HepG2 (cell line): ENCODE data around the gene CTSS. TPM values are rescaled to one million over a fixed set of nuclear protein-coding genes. Genes with fewer than 3 reads are reported as not detected.

Experiments
- HNRNPK ChIP-seq: fragments of 200-400 bp; formaldehyde crosslinking; IDR thresholded peaks from 2 replicates; pipeline ENCODE4 v1.6.1; 2018; ENCODE audit warnings: low read length, low read depth, moderate library complexity, mild to moderate bottlenecking; ENCODE audit not compliant: poor library complexity, severe bottlenecking
- IRF1 ChIP-seq: sonication (generic); formaldehyde crosslinking; IDR thresholded peaks from 2 replicates; pipeline ENCODE4 v1.4.0; 2020; ENCODE audit warnings: low read depth, mild to moderate bottlenecking, missing genetic modification reagents
- IRF2 ChIP-seq: IDR thresholded peaks from 2 replicates; pipeline ENCODE4 v1.6.1; 2018; ENCODE audit warnings: missing genetic modification reagents, missing compliant biosample characterization
- KDM2A ChIP-seq: sonication (generic); formaldehyde crosslinking; IDR thresholded peaks from 2 replicates; pipeline ENCODE4 v1.4.0; 2020; ENCODE audit warnings: low read depth, missing genetic modification reagents, borderline replicate concordance
- KDM4B ChIP-seq: sonication (generic); formaldehyde crosslinking; IDR thresholded peaks from 2 replicates; pipeline ENCODE4 v1.4.0; 2020; ENCODE audit warnings: missing genetic modification reagents
- KLF6 ChIP-seq: IDR thresholded peaks from 2 replicates; pipeline ENCODE4 v1.8.0; 2016; ENCODE audit warnings: missing biosample characterization, missing genetic modification reagents
- MED1 ChIP-seq: sonication (generic); formaldehyde crosslinking; IDR thresholded peaks from 2 replicates; pipeline ENCODE4 v1.4.0; 2020; ENCODE audit warnings: missing genetic modification reagents
- SAP130 ChIP-seq: IDR thresholded peaks from 2 replicates; pipeline ENCODE4 v1.6.1; 2016; ENCODE audit warnings: low read depth
- TFE3 ChIP-seq: IDR thresholded peaks from 2 replicates; pipeline ENCODE4 v1.6.1; 2016
- ZEB1 ChIP-seq: IDR thresholded peaks from 2 replicates; pipeline ENCODE4 v1.6.1; 2012; ENCODE audit warnings: mild to moderate bottlenecking, low read depth, inconsistent platforms; ENCODE audit not compliant: insufficient replicate concordance
- ZGPAT ChIP-seq: IDR thresholded peaks from 2 replicates; pipeline ENCODE4 v1.6.1; 2016; ENCODE audit warnings: mild to moderate bottlenecking
- ZNF501 ChIP-seq: sonication (generic); formaldehyde crosslinking; IDR thresholded peaks from 2 replicates; pipeline ENCODE4 v1.5.1; 2020; ENCODE audit warnings: mild to moderate bottlenecking, moderate library complexity, missing genetic modification reagents
- ZNF629 ChIP-seq: sonication (generic); formaldehyde crosslinking; conservative IDR thresholded peaks from 2 replicates; pipeline ENCODE4 v1.5.0; 2020; ENCODE audit warnings: missing genetic modification reagents
- polyA plus RNA-seq, 8 experiments: library from polyadenylated mRNA; depleted of rRNA in 3 of 8; stranded (reverse) in 7 of 8; unstranded in 1 of 8; fragments of >200 nt; fragmentation: Illumina TruSeq in 4 of 8; extraction: Trizol in 4 of 8; gene quantifications; 2 replicates each; pipeline versions ENCODE4 v1.2.1 to v1.2.3, GENCODE V29; 2011 to 2016; ENCODE audit warnings: low read depth in 4 of 8, missing spikeins in 1 of 8, mixed read lengths in 1 of 8; ENCODE audit not compliant: insufficient read depth in 1 of 8
- total RNA-seq, 5 experiments: library from RNA; depleted of rRNA; stranded (reverse); fragments of >200 nt; fragmentation: Illumina TruSeq; extraction: Trizol; gene quantifications; 2 replicates each; pipeline ENCODE4 v1.2.3, GENCODE V29; 2016; ENCODE audit warnings: low read depth in 1 of 5

CTSS gene
- total and polyA plus RNA-seq, 2 of the 13 experiments (the other 11 are each of a cell fraction or from before 2014, with no cell fraction given) = 0.33 to 1.0 TPM

GRCh38 chr1:150696590-150696989, 69.0 kb downstream of the CTSS start (continued):
- TF ChIP-seq IRF1 (no peak), ZGPAT (CRISPR knock-in tag) (0 out of 2 replicates have a peak, but pooled peaks have one; percentile 1), KLF6 (no peak), TFE3 (CRISPR knock-in tag) (no peak), KDM2A (CRISPR knock-in tag) (no peak), IRF2 (CRISPR knock-in tag) (no peak), SAP130 (CRISPR knock-in tag) (no peak), MED1 (CRISPR knock-in tag) (no peak), HNRNPK (peak; percentile 55), ZEB1 (no peak), ZNF501 (CRISPR knock-in tag) (no peak), KDM4B (no peak), ZNF629 (CRISPR knock-in tag) (no peak)
